ENCODE results near the gene CDH23.

DNA sequence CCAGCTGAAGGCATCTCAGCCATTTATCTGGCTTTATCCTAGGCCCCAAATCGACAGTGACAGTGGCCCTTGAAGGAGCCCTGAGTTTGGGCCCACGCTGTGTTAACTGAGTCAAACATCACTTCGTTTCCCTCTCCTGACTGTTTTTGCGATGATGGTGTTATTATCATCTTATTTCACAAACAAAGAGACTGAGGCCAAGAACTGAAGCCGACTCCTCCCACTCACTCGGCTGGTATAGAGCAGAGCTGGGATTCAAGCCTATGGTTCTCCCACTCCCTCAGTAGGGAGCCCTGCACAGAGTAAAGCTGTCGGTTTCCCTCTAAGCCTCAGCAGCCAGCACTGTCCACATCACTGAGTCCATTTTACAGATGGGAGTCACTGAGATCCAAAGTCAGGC lies 141.0 kb downstream of the CDH23 start:
- TF ChIP-seq, protein P1, sequence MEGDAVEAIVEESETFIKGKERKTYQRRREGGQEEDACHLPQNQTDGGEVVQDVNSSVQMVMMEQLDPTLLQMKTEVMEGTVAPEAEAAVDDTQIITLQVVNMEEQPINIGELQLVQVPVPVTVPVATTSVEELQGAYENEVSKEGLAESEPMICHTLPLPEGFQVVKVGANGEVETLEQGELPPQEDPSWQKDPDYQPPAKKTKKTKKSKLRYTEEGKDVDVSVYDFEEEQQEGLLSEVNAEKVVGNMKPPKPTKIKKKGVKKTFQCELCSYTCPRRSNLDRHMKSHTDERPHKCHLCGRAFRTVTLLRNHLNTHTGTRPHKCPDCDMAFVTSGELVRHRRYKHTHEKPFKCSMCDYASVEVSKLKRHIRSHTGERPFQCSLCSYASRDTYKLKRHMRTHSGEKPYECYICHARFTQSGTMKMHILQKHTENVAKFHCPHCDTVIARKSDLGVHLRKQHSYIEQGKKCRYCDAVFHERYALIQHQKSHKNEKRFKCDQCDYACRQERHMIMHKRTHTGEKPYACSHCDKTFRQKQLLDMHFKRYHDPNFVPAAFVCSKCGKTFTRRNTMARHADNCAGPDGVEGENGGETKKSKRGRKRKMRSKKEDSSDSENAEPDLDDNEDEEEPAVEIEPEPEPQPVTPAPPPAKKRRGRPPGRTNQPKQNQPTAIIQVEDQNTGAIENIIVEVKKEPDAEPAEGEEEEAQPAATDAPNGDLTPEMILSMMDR (IDR thresholded peaks at IDR 0.05; ENCODE audit: poor library complexity), result no peak
- TF ChIP-seq EZH2 (IDR thresholded peaks at IDR 0.05; ENCODE audit: borderline replicate concordance), result no peak
